ENCODE measurements around the gene UBE2D2.
"Not testable (repeated sequence)": the region's sequence is repeated elsewhere in the genome, so short reads cannot be mapped to it uniquely, and the experiment has no call there.

Gene UBE2D2

GRCh38 chr5:139560752-139561654 is at the start of gene UBE2D2:
TSS of gene UBE2D2 (plus strand) at chr5:139561339. CDS start at chr5:139561792, 453 bp downstream.
- Histone ChIP-seq H3K4me3 (ENCODE audit: severe bottlenecking) (peak within 1 kb of the TSS; percentile 62), H3K27me3 (ENCODE audit: insufficient read depth, poor library complexity, severe bottlenecking) (no peaks in the 10 kb centered on the region), H3K9me3 (ENCODE audit: severe bottlenecking) (no peaks in the 10 kb centered on the region), H3K36me3 (ENCODE audit: low read depth) (peaks cover 40% of the 10 kb centered on the region), H3K27ac (ENCODE audit: poor library complexity, severe bottlenecking) (peak within 1 kb of the TSS; percentile 72), H3K4me1 (ENCODE audit: insufficient read depth, poor library complexity, severe bottlenecking) (peaks cover 14% of the 10 kb centered on the region)
- peak; percentile 97 for DNase-seq (ENCODE audit: low spot score)
- TF ChIP-seq, protein P1, sequence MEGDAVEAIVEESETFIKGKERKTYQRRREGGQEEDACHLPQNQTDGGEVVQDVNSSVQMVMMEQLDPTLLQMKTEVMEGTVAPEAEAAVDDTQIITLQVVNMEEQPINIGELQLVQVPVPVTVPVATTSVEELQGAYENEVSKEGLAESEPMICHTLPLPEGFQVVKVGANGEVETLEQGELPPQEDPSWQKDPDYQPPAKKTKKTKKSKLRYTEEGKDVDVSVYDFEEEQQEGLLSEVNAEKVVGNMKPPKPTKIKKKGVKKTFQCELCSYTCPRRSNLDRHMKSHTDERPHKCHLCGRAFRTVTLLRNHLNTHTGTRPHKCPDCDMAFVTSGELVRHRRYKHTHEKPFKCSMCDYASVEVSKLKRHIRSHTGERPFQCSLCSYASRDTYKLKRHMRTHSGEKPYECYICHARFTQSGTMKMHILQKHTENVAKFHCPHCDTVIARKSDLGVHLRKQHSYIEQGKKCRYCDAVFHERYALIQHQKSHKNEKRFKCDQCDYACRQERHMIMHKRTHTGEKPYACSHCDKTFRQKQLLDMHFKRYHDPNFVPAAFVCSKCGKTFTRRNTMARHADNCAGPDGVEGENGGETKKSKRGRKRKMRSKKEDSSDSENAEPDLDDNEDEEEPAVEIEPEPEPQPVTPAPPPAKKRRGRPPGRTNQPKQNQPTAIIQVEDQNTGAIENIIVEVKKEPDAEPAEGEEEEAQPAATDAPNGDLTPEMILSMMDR (IDR thresholded peaks at IDR 0.05; ENCODE audit: poor library complexity, severe bottlenecking), result no peak
- ATAC-seq (ENCODE audit: low read depth), result peak; percentile 90

GRCh38 chr5:139512786-139513390 is 48.3 kb upstream of the UBE2D2 start:
- H3K27me3 ChIP-seq (ENCODE audit: insufficient read depth, poor library complexity, severe bottlenecking), result no peaks in the 10 kb centered on the region

GRCh38 chr5:139513434-139513833 is 47.7 kb upstream of the UBE2D2 start:
- DNase-seq (ENCODE audit: low spot score), result peak; percentile 83
- not testable (repeated sequence) for H3K4me1 ChIP-seq (ENCODE audit: insufficient read depth, poor library complexity, severe bottlenecking); H3K36me3 ChIP-seq (ENCODE audit: low read depth); H3K27ac ChIP-seq (ENCODE audit: poor library complexity, severe bottlenecking); H3K4me3 ChIP-seq (ENCODE audit: severe bottlenecking); H3K9me3 ChIP-seq (ENCODE audit: severe bottlenecking); H3K27me3 ChIP-seq (ENCODE audit: insufficient read depth, poor library complexity, severe bottlenecking)
- peak; percentile 89 for ATAC-seq (ENCODE audit: low read depth)
- TF ChIP-seq, protein P1 (IDR thresholded peaks at IDR 0.05; ENCODE audit: poor library complexity, severe bottlenecking), result peak; percentile 96

More at GRCh38 chr5:139512786-139513390, 48.3 kb upstream of the UBE2D2 start:
- Histone ChIP-seq H3K27ac (ENCODE audit: poor library complexity, severe bottlenecking) (no peak overlapping the region), H3K36me3 (ENCODE audit: low read depth) (no peaks in the 10 kb centered on the region), H3K4me1 (ENCODE audit: insufficient read depth, poor library complexity, severe bottlenecking) (no peaks in the 10 kb centered on the region), H3K4me3 (ENCODE audit: severe bottlenecking) (no peak overlapping the region), H3K9me3 (ENCODE audit: severe bottlenecking) (no peaks in the 10 kb centered on the region)
- TF ChIP-seq, protein P1 (IDR thresholded peaks at IDR 0.05; ENCODE audit: poor library complexity, severe bottlenecking), result no peak
- DNase-seq (ENCODE audit: low spot score), result no peak
- ATAC-seq (ENCODE audit: low read depth), result no peak

DNA sequence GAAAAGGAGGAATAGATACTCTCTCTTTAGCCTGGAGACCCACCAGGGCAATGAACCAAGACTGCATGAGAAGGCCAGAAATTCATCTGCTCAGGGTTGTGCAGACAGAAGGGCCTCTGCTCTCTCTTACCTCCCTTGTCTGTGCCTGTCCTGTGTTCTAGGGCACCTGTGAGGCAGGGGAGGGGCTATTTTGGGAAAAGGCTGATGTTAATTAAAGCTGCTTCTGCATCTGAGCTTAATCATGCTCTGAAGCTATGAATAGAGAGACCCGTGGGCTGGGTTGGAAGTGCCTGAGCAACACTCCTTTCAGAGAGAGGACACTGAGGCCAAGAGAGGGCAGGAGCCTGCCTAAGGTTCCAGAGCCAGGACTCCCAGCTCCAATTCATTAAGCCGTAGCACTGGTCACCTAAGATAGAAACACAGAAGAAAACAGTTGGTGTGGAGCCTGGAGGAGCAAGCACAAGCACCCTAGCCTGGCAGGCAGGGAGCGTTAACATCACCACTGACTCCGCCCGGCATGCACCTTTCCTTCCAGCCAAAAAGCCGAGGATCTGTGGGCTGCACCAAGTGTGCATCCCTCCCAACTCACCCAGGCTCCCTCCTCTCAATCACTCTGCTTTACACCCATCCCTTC is 47.2 kb upstream of the UBE2D2 start:
- H3K36me3 ChIP-seq (ENCODE audit: low read depth), result no peaks in the 10 kb centered on the region
- no peaks in the 10 kb centered on the region for H3K4me1 ChIP-seq (ENCODE audit: insufficient read depth, poor library complexity, severe bottlenecking)
- no peak overlapping the region for H3K27ac ChIP-seq (ENCODE audit: poor library complexity, severe bottlenecking)
- H3K9me3 ChIP-seq (ENCODE audit: severe bottlenecking), result no peaks in the 10 kb centered on the region
- no peaks in the 10 kb centered on the region for H3K27me3 ChIP-seq (ENCODE audit: insufficient read depth, poor library complexity, severe bottlenecking)
- ATAC-seq (ENCODE audit: low read depth), result peak; percentile 9; the same call in 2 of the 3 replicates
- H3K4me3 ChIP-seq (ENCODE audit: severe bottlenecking), result no peak overlapping the region
- TF ChIP-seq, protein P1 (IDR thresholded peaks at IDR 0.05; ENCODE audit: poor library complexity, severe bottlenecking), result peak; percentile 76
- DNase-seq (ENCODE audit: low spot score), result no peak

Measured in RWPE2 (cell line).